Measurements from ENCODE around the gene JCAD. TPM values are rescaled to one million over a fixed set of nuclear protein-coding genes. Genes with fewer than 3 reads are reported as not detected.

Gene JCAD
- total and polyA plus RNA-seq, 2 experiments from 2014 or later, result 0.78 to 2.1 TPM

- peak; percentile 77 for ATAC-seq
These were observed 61.1 kb downstream of the JCAD start for GRCh38 chr10:29998142-29998808.

GRCh38 chr10:29994811-29995210 is 64.6 kb downstream of the JCAD start:
- no peaks in the 10 kb centered on the region for H3K27me3 ChIP-seq (ENCODE audit: insufficient read depth)
- H3F3A ChIP-seq (replicated peaks; ENCODE audit: low read depth), result no peaks in the 10 kb centered on the region
- no peaks in the 10 kb centered on the region for H3K9me2 ChIP-seq (ENCODE audit: insufficient read depth)
- no peak overlapping the region for H3K4me2 ChIP-seq
- H2AFZ ChIP-seq, result no peak overlapping the region; the same call in 1 of the 2 replicates
- no peaks in the 10 kb centered on the region for H4K20me1 ChIP-seq (replicated peaks; ENCODE audit: insufficient read depth)
- no peak for ATAC-seq
- peaks cover 5% of the 10 kb centered on the region; the same call in 1 of the 3 replicates for H3K4me1 Mint-ChIP-seq
- DNase-seq (ENCODE audit: low spot score), result no peak
- peaks cover 6% of the 10 kb centered on the region for H3K27me3 Mint-ChIP-seq (ENCODE audit: insufficient read depth, low read depth, poor library complexity)
- no peak overlapping the region for H3K27ac ChIP-seq (ENCODE audit: low read depth)
- H3K4me1 ChIP-seq (ENCODE audit: insufficient read depth), result no peaks in the 10 kb centered on the region
- H3K36me3 ChIP-seq (ENCODE audit: insufficient read depth), result no peaks in the 10 kb centered on the region
- H3K27ac Mint-ChIP-seq, result no peak overlapping the region
- H3K9me3 Mint-ChIP-seq, result no peaks in the 10 kb centered on the region
- H3K4me3 Mint-ChIP-seq, result no peak overlapping the region
- TF ChIP-seq CREB1 (CRISPR knock-in tag; IDR thresholded peaks at IDR 0.05; ENCODE audit: low read depth) (no peak), ETS1 (IDR thresholded peaks at IDR 0.05) (no peak), REST (IDR thresholded peaks at IDR 0.05; ENCODE audit: unreplicated experiment) (no peak), EZH2 (IDR thresholded peaks at IDR 0.05; ENCODE audit: low read depth, unreplicated experiment) (no peak), POLR2AphosphoS5 (IDR thresholded peaks at IDR 0.05; ENCODE audit: low read depth) (no peak)
- no peak overlapping the region for H3K4me3 ChIP-seq
- no peaks in the 10 kb centered on the region for H3K79me2 ChIP-seq (replicated peaks; ENCODE audit: insufficient read depth)
- H3K36me3 Mint-ChIP-seq (ENCODE audit: low read depth), result no peaks in the 10 kb centered on the region

More at GRCh38 chr10:29998142-29998808, 61.1 kb downstream of the JCAD start:
- H3K36me3 Mint-ChIP-seq (ENCODE audit: low read depth), result no peaks in the 10 kb centered on the region
- no peak overlapping the region for H2AFZ ChIP-seq
- no peaks in the 10 kb centered on the region for H3K27me3 ChIP-seq (ENCODE audit: insufficient read depth)
- no peaks in the 10 kb centered on the region for H4K20me1 ChIP-seq (replicated peaks; ENCODE audit: insufficient read depth)
- H3K27me3 Mint-ChIP-seq (ENCODE audit: insufficient read depth, low read depth, poor library complexity), result peaks cover 5% of the 10 kb centered on the region
- peak; percentile 96 to 100 for TF ChIP-seq CTCF (conservative IDR thresholded peaks at IDR 0.05; ENCODE audit: low read depth in 2 of 2)
- no peak for TF ChIP-seq ZNF114 (CRISPR knock-in tag; IDR thresholded peaks at IDR 0.05)
- no peaks in the 10 kb centered on the region for H3K79me2 ChIP-seq (replicated peaks; ENCODE audit: insufficient read depth)
- peak; percentile 87 for DNase-seq (ENCODE audit: low spot score)
- H3K4me1 Mint-ChIP-seq, result peaks cover 2% of the 10 kb centered on the region; the same call in 1 of the 3 replicates
- H3K36me3 ChIP-seq (ENCODE audit: insufficient read depth), result no peaks in the 10 kb centered on the region
- H3K4me3 Mint-ChIP-seq, result no peak overlapping the region
- H3K9me2 ChIP-seq (ENCODE audit: insufficient read depth), result no peaks in the 10 kb centered on the region
- H3K4me2 ChIP-seq, result no peak overlapping the region
- no peaks in the 10 kb centered on the region for H3K9me3 Mint-ChIP-seq
- no peak overlapping the region for H3K27ac ChIP-seq (ENCODE audit: low read depth)
- H3K4me1 ChIP-seq (ENCODE audit: insufficient read depth), result no peaks in the 10 kb centered on the region
- no peak overlapping the region for H3K27ac Mint-ChIP-seq
- H3K4me3 ChIP-seq, result no peak overlapping the region
- H3F3A ChIP-seq (replicated peaks; ENCODE audit: low read depth), result no peaks in the 10 kb centered on the region

All from GM23338 (cell line).